ENCODE measurements around the gene CHRNA7.
"Not testable (repeated sequence)": the region's sequence is repeated elsewhere in the genome, so short reads cannot be mapped to it uniquely, and the experiment has no call there.

Gene CHRNA7

GRCh38 chr15:32131803-32132202 is 101.5 kb downstream of the CHRNA7 start:
- Histone ChIP-seq H3K36me3 (ENCODE audit: control insufficient read depth, insufficient read depth, low read length) (no peaks in the 10 kb centered on the region), H3K9ac (ENCODE audit: low read length) (no peak overlapping the region), H3K4me1 (ENCODE audit: control insufficient read depth, insufficient read depth, low read length) (no peaks in the 10 kb centered on the region), H3K4me3 (ENCODE audit: low read length) (no peak overlapping the region), H3K27me3 (ENCODE audit: control insufficient read depth, insufficient read depth, low read length) (no peaks in the 10 kb centered on the region), H3K27ac (ENCODE audit: low read depth, low read length) (no peak overlapping the region)

- Histone ChIP-seq H3K27ac (ENCODE audit: low read depth, low read length) (no peak overlapping the region), H3K4me3 (ENCODE audit: low read length) (no peak overlapping the region), H3K27me3 (ENCODE audit: control insufficient read depth, insufficient read depth, low read length) (no peaks in the 10 kb centered on the region), H3K4me1 (ENCODE audit: control insufficient read depth, insufficient read depth, low read length) (no peaks in the 10 kb centered on the region), H3K36me3 (ENCODE audit: control insufficient read depth, insufficient read depth, low read length) (no peaks in the 10 kb centered on the region), H3K9ac (ENCODE audit: low read length) (no peak overlapping the region)
These were observed 102.5 kb downstream of the CHRNA7 start for GRCh38 chr15:32132859-32133258.

- Histone ChIP-seq H3K9ac (ENCODE audit: low read length) (no peak overlapping the region), H3K27me3 (ENCODE audit: control insufficient read depth, insufficient read depth, low read length) (no peaks in the 10 kb centered on the region), H3K27ac (ENCODE audit: low read depth, low read length) (no peak overlapping the region), H3K36me3 (ENCODE audit: control insufficient read depth, insufficient read depth, low read length) (no peaks in the 10 kb centered on the region), H3K4me3 (ENCODE audit: low read length) (no peak overlapping the region), H3K4me1 (ENCODE audit: control insufficient read depth, insufficient read depth, low read length) (no peaks in the 10 kb centered on the region)
These were observed 104.5 kb downstream of the CHRNA7 start for GRCh38 chr15:32134842-32135241.

- Histone ChIP-seq H3K9ac (ENCODE audit: low read length) (no peak overlapping the region), H3K4me1 (ENCODE audit: control insufficient read depth, insufficient read depth, low read length) (no peaks in the 10 kb centered on the region), H3K27me3 (ENCODE audit: control insufficient read depth, insufficient read depth, low read length) (no peaks in the 10 kb centered on the region), H3K36me3 (ENCODE audit: control insufficient read depth, insufficient read depth, low read length) (no peaks in the 10 kb centered on the region), H3K27ac (ENCODE audit: low read depth, low read length) (no peak overlapping the region), H3K4me3 (ENCODE audit: low read length) (no peak overlapping the region)
These were observed 105.0 kb downstream of the CHRNA7 start for GRCh38 chr15:32135335-32135734.

GRCh38 chr15:32145512-32145911 is 115.2 kb downstream of the CHRNA7 start:
- H3K27ac ChIP-seq (ENCODE audit: low read depth, low read length); H3K9ac ChIP-seq (ENCODE audit: low read length); H3K36me3 ChIP-seq (ENCODE audit: control insufficient read depth, insufficient read depth, low read length); H3K4me3 ChIP-seq (ENCODE audit: low read length); H3K4me1 ChIP-seq (ENCODE audit: control insufficient read depth, insufficient read depth, low read length); H3K27me3 ChIP-seq (ENCODE audit: control insufficient read depth, insufficient read depth, low read length): not testable (repeated sequence)

- no peak overlapping the region for H3K9ac ChIP-seq (ENCODE audit: low read length)
- no peak overlapping the region for H3K4me3 ChIP-seq (ENCODE audit: low read length)
- no peaks in the 10 kb centered on the region for H3K4me1 ChIP-seq (ENCODE audit: control insufficient read depth, insufficient read depth, low read length)
- no peak overlapping the region for H3K27ac ChIP-seq (ENCODE audit: low read depth, low read length)
- no peaks in the 10 kb centered on the region for H3K27me3 ChIP-seq (ENCODE audit: control insufficient read depth, insufficient read depth, low read length)
- H3K36me3 ChIP-seq (ENCODE audit: control insufficient read depth, insufficient read depth, low read length): no peaks in the 10 kb centered on the region
These were observed 118.7 kb downstream of the CHRNA7 start for GRCh38 chr15:32148833-32149555.

GRCh38 chr15:32152574-32152973 is 122.3 kb downstream of the CHRNA7 start:
- no peak overlapping the region for H3K4me3 ChIP-seq (ENCODE audit: low read length)
- H3K36me3 ChIP-seq (ENCODE audit: control insufficient read depth, insufficient read depth, low read length): no peaks in the 10 kb centered on the region
- no peaks in the 10 kb centered on the region for H3K27me3 ChIP-seq (ENCODE audit: control insufficient read depth, insufficient read depth, low read length)
- H3K9ac ChIP-seq (ENCODE audit: low read length): no peak overlapping the region
- no peak overlapping the region for H3K27ac ChIP-seq (ENCODE audit: low read depth, low read length)
- no peaks in the 10 kb centered on the region for H3K4me1 ChIP-seq (ENCODE audit: control insufficient read depth, insufficient read depth, low read length)

GRCh38 chr15:32153868-32154623 is 123.7 kb downstream of the CHRNA7 start:
- H3K27ac ChIP-seq (ENCODE audit: low read depth, low read length); H3K9ac ChIP-seq (ENCODE audit: low read length); H3K36me3 ChIP-seq (ENCODE audit: control insufficient read depth, insufficient read depth, low read length); H3K4me3 ChIP-seq (ENCODE audit: low read length); H3K27me3 ChIP-seq (ENCODE audit: control insufficient read depth, insufficient read depth, low read length); H3K4me1 ChIP-seq (ENCODE audit: control insufficient read depth, insufficient read depth, low read length): not testable (repeated sequence)

- not testable (repeated sequence) for H3K27me3 ChIP-seq (ENCODE audit: control insufficient read depth, insufficient read depth, low read length); H3K36me3 ChIP-seq (ENCODE audit: control insufficient read depth, insufficient read depth, low read length); H3K27ac ChIP-seq (ENCODE audit: low read depth, low read length); H3K4me1 ChIP-seq (ENCODE audit: control insufficient read depth, insufficient read depth, low read length); H3K4me3 ChIP-seq (ENCODE audit: low read length); H3K9ac ChIP-seq (ENCODE audit: low read length)
These were observed 131.8 kb downstream of the CHRNA7 start for GRCh38 chr15:32162143-32162542.

- not testable (repeated sequence) for H3K4me1 ChIP-seq (ENCODE audit: control insufficient read depth, insufficient read depth, low read length); H3K4me3 ChIP-seq (ENCODE audit: low read length); H3K36me3 ChIP-seq (ENCODE audit: control insufficient read depth, insufficient read depth, low read length); H3K27me3 ChIP-seq (ENCODE audit: control insufficient read depth, insufficient read depth, low read length); H3K27ac ChIP-seq (ENCODE audit: low read depth, low read length); H3K9ac ChIP-seq (ENCODE audit: low read length)
These were observed 133.8 kb downstream of the CHRNA7 start for GRCh38 chr15:32164065-32164464.

- H3K27me3 ChIP-seq (ENCODE audit: control insufficient read depth, insufficient read depth, low read length); H3K36me3 ChIP-seq (ENCODE audit: control insufficient read depth, insufficient read depth, low read length); H3K27ac ChIP-seq (ENCODE audit: low read depth, low read length); H3K4me1 ChIP-seq (ENCODE audit: control insufficient read depth, insufficient read depth, low read length); H3K9ac ChIP-seq (ENCODE audit: low read length); H3K4me3 ChIP-seq (ENCODE audit: low read length): not testable (repeated sequence)
These were observed 134.4 kb downstream of the CHRNA7 start for GRCh38 chr15:32164747-32165146.

- H3K9ac ChIP-seq (ENCODE audit: low read length); H3K4me1 ChIP-seq (ENCODE audit: control insufficient read depth, insufficient read depth, low read length); H3K27me3 ChIP-seq (ENCODE audit: control insufficient read depth, insufficient read depth, low read length); H3K36me3 ChIP-seq (ENCODE audit: control insufficient read depth, insufficient read depth, low read length); H3K27ac ChIP-seq (ENCODE audit: low read depth, low read length); H3K4me3 ChIP-seq (ENCODE audit: low read length): not testable (repeated sequence)
These were observed 135.5 kb downstream of the CHRNA7 start for GRCh38 chr15:32165775-32166174.

- not testable (repeated sequence) for H3K27me3 ChIP-seq (ENCODE audit: control insufficient read depth, insufficient read depth, low read length); H3K4me1 ChIP-seq (ENCODE audit: control insufficient read depth, insufficient read depth, low read length); H3K9ac ChIP-seq (ENCODE audit: low read length); H3K36me3 ChIP-seq (ENCODE audit: control insufficient read depth, insufficient read depth, low read length); H3K4me3 ChIP-seq (ENCODE audit: low read length); H3K27ac ChIP-seq (ENCODE audit: low read depth, low read length)
These were observed 136.0 kb downstream of the CHRNA7 start for GRCh38 chr15:32166270-32166669.
